GM15510 (cell line): ENCODE results near the gene KDM6B.

Experiments used
- POLR2A ChIP-seq: IDR thresholded peaks from 3 replicates; pipeline ENCODE4 v1.6.1; 2011; ENCODE audit warnings: borderline replicate concordance; ENCODE audit not compliant: insufficient read length; ENCODE audit errors: extremely low read depth

KDM6B gene

DNA sequence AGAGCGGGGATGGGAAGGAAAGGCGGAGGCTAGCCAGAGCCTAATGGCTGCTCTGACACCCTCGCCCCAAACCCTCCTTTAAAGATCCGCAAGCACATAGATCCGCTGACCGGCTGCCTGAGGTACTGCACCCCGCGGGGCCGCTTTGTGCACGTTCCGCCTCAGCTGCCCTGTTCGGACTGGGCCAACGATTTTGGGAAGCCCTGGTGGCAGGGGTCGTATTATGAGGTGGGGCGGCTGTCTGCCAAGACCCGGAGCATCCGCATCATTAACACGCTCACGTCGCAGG is 24.4 kb downstream of the KDM6B start:
- no peak for TF ChIP-seq POLR2A

DNA sequence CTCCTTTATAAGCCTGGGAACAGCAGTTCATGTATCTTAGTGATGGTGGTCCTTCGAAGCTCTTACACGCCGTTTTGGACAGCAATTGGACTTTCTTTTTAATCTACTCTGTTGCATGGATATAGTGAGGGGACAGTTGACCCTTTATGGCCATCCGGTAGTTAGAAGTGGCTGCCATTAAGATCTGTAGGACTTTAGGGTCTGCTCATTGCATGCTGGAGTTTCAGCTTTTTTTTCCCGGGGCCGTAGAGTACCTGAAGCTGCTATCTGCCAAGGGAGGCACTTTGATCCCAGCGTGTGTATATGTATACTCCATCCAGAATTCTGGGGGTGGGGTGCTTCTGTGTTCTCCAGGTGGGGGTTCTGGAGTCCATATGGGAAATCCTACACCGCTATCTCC is 25.0 kb downstream of the KDM6B start:
- no peak for TF ChIP-seq POLR2A

GRCh38 chr17:7862692-7863437 is 28.8 kb downstream of the KDM6B start:
- TF ChIP-seq POLR2A, result no peak

- TF ChIP-seq POLR2A, result no peak
Observed at GRCh38 chr17:7864995-7865650, 31.1 kb downstream of the KDM6B start.

DNA sequence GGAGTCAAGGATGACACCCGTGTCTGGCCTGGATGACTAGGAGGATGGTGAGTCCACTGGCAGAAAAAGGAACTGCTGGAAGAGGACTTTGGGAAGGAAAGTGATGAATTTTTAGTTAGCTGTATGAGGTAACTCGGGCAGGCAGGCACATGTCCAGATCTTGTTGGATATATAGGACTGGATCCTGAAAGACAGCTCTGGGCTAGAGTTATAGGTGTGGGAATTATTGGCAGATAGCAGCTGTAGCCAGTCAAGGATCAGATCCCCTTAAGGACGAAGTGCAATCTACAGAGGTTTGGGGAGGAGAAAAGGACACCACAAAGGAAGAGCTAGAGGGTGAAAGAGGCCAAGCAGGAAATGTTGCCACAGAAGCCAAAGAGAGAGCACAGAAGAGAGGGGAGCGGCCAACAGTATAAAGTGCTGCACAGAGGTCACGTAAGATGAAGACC is 33.9 kb downstream of the KDM6B start:
- TF ChIP-seq POLR2A, result no peak

DNA sequence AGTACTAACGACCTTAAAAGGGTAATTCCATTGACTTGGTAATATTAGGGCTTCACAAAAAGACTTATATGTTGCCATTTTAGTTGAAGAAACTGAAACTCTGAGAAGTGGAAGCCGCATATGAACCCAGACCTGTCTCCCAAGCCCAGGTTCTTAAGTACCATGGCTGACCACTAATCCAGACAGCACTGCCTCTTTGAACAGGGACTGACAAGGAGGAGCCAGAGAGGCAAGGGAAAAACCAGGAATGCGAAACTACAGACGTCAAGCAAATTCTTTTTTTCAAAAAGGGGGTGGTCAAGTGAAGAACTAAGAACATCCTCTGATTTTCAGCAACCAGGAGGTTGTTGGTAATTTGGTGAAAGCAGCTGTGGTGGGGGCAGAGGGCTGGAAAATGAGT is 39.0 kb downstream of the KDM6B start:
- no peak for TF ChIP-seq POLR2A

DNA sequence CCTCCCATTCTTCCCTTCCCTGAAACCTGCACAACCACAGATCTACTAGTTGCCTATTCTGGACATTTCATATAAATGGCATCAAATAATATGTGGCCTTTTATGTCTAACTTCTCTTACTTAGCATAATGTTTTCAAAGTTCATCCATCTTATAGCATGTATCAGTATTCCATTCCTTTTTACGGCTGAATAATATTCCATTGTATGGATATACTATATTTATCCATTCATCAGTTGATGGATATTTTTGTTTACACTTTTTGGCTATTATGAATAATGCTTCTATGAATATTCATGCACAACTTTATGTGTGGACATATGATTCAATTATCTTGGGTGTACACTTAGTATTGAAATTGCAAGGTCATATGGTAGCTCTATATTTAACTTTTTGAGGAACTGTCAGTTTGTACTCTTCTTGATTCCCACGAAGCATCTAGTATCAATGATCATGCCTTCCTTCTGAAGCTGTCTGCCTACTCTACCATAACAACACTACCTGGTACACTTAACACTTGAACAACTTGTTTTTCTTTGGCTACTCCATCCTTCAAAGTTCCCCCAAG is 41.9 kb downstream of the KDM6B start:
- no peak for TF ChIP-seq POLR2A

DNA sequence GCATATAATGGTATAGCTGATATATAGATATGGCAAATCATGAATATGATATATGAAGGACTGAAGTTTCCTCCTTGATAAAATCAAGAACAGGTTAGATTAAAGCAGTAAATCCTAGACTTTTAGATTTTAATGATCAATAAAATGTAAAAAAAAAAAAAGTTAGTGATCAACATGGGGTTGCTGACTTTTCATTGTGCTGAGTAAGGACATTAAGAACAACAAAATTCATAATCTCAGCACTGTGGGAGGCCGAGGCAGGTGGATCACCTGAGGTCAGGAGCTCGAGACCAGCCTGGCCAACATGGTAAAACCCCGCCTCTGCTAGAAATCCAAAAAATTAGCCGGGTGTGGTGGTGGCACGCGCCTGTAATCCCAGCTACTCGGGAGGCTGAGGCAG is 44.2 kb downstream of the KDM6B start:
- TF ChIP-seq POLR2A, result no peak

DNA sequence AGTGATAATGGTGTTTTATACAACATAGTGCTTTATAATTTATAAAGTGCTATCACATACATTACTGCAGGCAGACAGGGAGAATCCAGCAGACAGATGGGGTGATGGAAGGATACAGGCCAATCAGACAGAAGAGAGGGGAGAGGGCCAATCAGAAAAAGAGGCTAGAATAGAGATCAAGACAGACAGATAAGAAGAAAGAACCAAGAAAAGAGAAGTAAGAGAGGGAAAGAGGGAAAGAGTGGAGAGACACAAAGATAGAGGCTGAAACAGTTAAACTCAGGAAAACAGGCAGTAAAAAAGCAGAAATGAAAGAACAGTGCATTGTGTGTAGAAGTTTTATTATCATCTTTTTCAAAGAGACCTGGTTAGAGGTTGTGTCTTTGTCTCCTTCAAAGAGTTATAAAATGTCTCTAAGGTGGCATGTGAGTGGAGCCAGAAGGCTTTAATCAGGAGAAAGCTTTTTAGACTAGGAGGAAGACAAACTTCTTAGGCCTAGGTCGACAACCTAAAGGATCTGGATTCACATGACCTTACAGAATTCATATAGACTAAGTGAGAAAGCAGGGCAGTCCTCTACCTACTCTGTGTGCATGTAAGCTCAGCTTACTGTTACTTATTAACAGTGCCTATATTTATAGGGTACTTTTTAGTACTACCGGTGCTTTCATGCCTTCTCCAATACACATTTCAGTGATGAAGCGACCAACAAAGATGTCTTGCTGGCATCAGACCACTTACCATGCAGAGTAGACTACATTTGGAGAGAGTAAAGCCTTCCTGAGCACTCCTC is 46.3 kb downstream of the KDM6B start:
- no peak for TF ChIP-seq POLR2A

- no peak for TF ChIP-seq POLR2A
Observed at GRCh38 chr17:7881276-7882054, 47.4 kb downstream of the KDM6B start.

DNA sequence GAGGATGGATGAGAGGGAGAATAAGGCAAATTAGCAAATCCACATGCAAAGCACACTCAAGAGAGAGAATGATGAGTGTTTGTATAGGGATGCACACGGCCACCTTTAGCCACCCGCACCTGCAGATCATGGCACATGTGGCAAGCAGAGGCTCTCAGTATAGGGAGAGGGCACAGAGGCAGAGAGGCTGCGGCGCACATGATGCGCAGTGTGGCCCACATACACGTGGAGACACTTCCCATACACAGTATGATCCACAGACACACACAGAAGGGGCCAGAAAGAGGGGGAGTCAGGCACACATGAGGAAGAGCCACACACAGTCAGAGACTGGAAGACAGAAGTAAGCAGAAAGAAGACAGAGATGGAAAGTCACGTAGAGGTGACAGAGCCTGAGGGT is 48.1 kb downstream of the KDM6B start:
- no peak for TF ChIP-seq POLR2A

GRCh38 chr17:7882629-7883028 is 48.6 kb downstream of the KDM6B start:
- no peak for TF ChIP-seq POLR2A
